GM23338 (cell line): ENCODE measurements around the gene GRIN2A. TPM values are rescaled to one million over a fixed set of nuclear protein-coding genes. Genes with fewer than 3 reads are reported as not detected.

Source experiments
- ATAC-seq: fragments of 200-7000 bp; cut with Tn5 transposase; 3 replicates; pipeline ENCODE4 v1.9.1; 2020
- DNase-seq: peaks from one replicate; pipeline ENCODE4 v3.0.0-alpha.2; 2015; ENCODE audit warnings: low spot score
- H2AFZ ChIP-seq: fragments of 200-600 bp; sonication (generic); 2 replicates; pipeline ENCODE4 v1.8.0; 2016; ENCODE audit warnings: antibody characterized with exemption, mild to moderate bottlenecking, moderate library complexity
- H3F3A ChIP-seq: fragments of 200-600 bp; sonication (generic); replicated peaks from 2 replicates; pipeline ENCODE4 v1.8.0; 2017; ENCODE audit warnings: antibody characterized with exemption, mixed run types, low read depth
- H3K27ac ChIP-seq: fragments of 200-600 bp; sonication (generic); 2 replicates; pipeline ENCODE4 v1.6.1; 2016; ENCODE audit warnings: low read depth
- H3K27me3 ChIP-seq: fragments of 200-600 bp; sonication (generic); 2 replicates; pipeline ENCODE4 v1.8.0; 2016; ENCODE audit warnings: mild to moderate bottlenecking, mixed run types, moderate library complexity; ENCODE audit not compliant: insufficient read depth
- H3K36me3 ChIP-seq: fragments of 200-600 bp; sonication (generic); 2 replicates; pipeline ENCODE4 v1.8.0; 2016; ENCODE audit warnings: mild to moderate bottlenecking; ENCODE audit not compliant: insufficient read depth
- H3K4me1 ChIP-seq: fragments of 200-600 bp; sonication (generic); 2 replicates; pipeline ENCODE4 v1.8.0; 2016; ENCODE audit warnings: mild to moderate bottlenecking, moderate library complexity; ENCODE audit not compliant: insufficient read depth
- H3K4me2 ChIP-seq: fragments of 200-600 bp; sonication (generic); 2 replicates; pipeline ENCODE4 v1.7.1; 2017; ENCODE audit warnings: mixed run types
- H3K4me3 ChIP-seq: fragments of 200-600 bp; sonication (generic); 2 replicates; pipeline ENCODE4 v1.6.1; 2016; ENCODE audit warnings: mixed run types
- H3K79me2 ChIP-seq: fragments of 200-600 bp; sonication (generic); replicated peaks from 2 replicates; pipeline ENCODE4 v1.8.0; 2017; ENCODE audit warnings: mild to moderate bottlenecking; ENCODE audit not compliant: insufficient read depth
- H3K9me2 ChIP-seq: fragments of 200-600 bp; sonication (generic); 2 replicates; pipeline ENCODE4 v1.8.0; 2017; ENCODE audit not compliant: insufficient read depth
- H4K20me1 ChIP-seq: fragments of 200-600 bp; sonication (generic); replicated peaks from 2 replicates; pipeline ENCODE4 v1.8.0; 2017; ENCODE audit warnings: mild to moderate bottlenecking; ENCODE audit not compliant: insufficient read depth
- H3K27ac Mint-ChIP-seq: 2 replicates; pipeline ENCODE4 v1.8.0; 2020; ENCODE audit warnings: inconsistent platforms, mild to moderate bottlenecking, moderate library complexity, mixed read lengths
- H3K27me3 Mint-ChIP-seq: 3 replicates; pipeline ENCODE4 v1.8.0; 2022; ENCODE audit warnings: low read depth, mild to moderate bottlenecking, moderate library complexity, mixed read lengths, inconsistent platforms; ENCODE audit not compliant: insufficient read depth, poor library complexity
- H3K36me3 Mint-ChIP-seq: 3 replicates; pipeline ENCODE4 v1.8.0; 2021; ENCODE audit warnings: low read depth, mild to moderate bottlenecking, inconsistent platforms, moderate library complexity, mixed read lengths
- H3K4me1 Mint-ChIP-seq: 3 replicates; pipeline ENCODE4 v1.8.0; 2020; ENCODE audit warnings: mild to moderate bottlenecking, inconsistent platforms, mixed read lengths
- H3K4me3 Mint-ChIP-seq: 3 replicates; pipeline ENCODE4 v1.8.0; 2021; ENCODE audit warnings: moderate library complexity, mild to moderate bottlenecking, inconsistent platforms, mixed read lengths
- H3K9me3 Mint-ChIP-seq: 3 replicates; pipeline ENCODE4 v1.8.0; 2020; ENCODE audit warnings: moderate library complexity, mild to moderate bottlenecking, inconsistent platforms, mixed read lengths
- CREB1 ChIP-seq: fragments of 250-450 bp; sonication (Bioruptor Pico); IDR thresholded peaks from 2 replicates; pipeline ENCODE4 v1.5.0; 2020; ENCODE audit warnings: low read depth, mild to moderate bottlenecking, moderate library complexity
- EZH2 ChIP-seq: fragments of 200-600 bp; sonication (generic); IDR thresholded peaks from one replicate; pipeline ENCODE4 v1.8.0; 2017; ENCODE audit warnings: antibody characterized with exemption, mild to moderate bottlenecking, low read depth; ENCODE audit not compliant: unreplicated experiment
- JUNB ChIP-seq: IDR thresholded peaks from one replicate; pipeline ENCODE4 v1.6.1; 2016; ENCODE audit warnings: antibody characterized with exemption; ENCODE audit not compliant: unreplicated experiment
- NANOG ChIP-seq: IDR thresholded peaks from 2 replicates; pipeline ENCODE4 v1.6.1; 2016; ENCODE audit warnings: antibody characterized with exemption, borderline replicate concordance
- POLR2AphosphoS5 ChIP-seq: IDR thresholded peaks from 2 replicates; pipeline ENCODE4 v1.6.1; 2016; ENCODE audit warnings: antibody characterized with exemption, low read depth
- STAT1 ChIP-seq: IDR thresholded peaks from one replicate; pipeline ENCODE4 v1.6.1; 2016; ENCODE audit warnings: antibody characterized with exemption; ENCODE audit not compliant: unreplicated experiment
- ZNF331 ChIP-seq: fragments of 250-450 bp; sonication (Bioruptor Pico); IDR thresholded peaks from 2 replicates; pipeline ENCODE4 v1.5.0; 2020; ENCODE audit warnings: low read depth, mild to moderate bottlenecking, moderate library complexity
- polyA plus RNA-seq: library from polyadenylated mRNA; unstranded; fragments of >200 nt; fragmentation: Nextera tagmentation; extraction: Ambion mirVana; gene quantifications from 2 replicates; pipeline ENCODE4 v1.2.1, GENCODE V29; 2016
- total RNA-seq: library from RNA; depleted of rRNA; stranded (reverse); fragments of >200 nt; shearing (Covaris generic); gene quantifications from 2 replicates; pipeline ENCODE4 v1.2.3, GENCODE V29; 2014
- TF ChIP-seq, protein P1 (sequence below), 2 experiments: fragments of 200-600 bp in 1 of 2; sonication (generic) in 1 of 2; conservative IDR thresholded peaks; 2 replicates each; pipeline versions ENCODE4 v1.5.1 to v1.6.1; 2016 to 2017; ENCODE audit warnings: antibody characterized with exemption in 2 of 2, low read depth in 2 of 2, mild to moderate bottlenecking in 2 of 2, moderate library complexity in 1 of 2
- TF ChIP-seq, protein P2 (sequence below): IDR thresholded peaks from one replicate; pipeline ENCODE4 v1.6.1; 2018; ENCODE audit warnings: antibody characterized with exemption; ENCODE audit not compliant: unreplicated experiment
- TF ChIP-seq, protein P3 (sequence below): IDR thresholded peaks from 2 replicates; pipeline ENCODE4 v1.6.1; 2016; ENCODE audit warnings: antibody characterized with exemption

The GRIN2A gene
- total and polyA plus RNA-seq, 2 experiments from 2014 or later, result 0.89 to 5.1 TPM

DNA sequence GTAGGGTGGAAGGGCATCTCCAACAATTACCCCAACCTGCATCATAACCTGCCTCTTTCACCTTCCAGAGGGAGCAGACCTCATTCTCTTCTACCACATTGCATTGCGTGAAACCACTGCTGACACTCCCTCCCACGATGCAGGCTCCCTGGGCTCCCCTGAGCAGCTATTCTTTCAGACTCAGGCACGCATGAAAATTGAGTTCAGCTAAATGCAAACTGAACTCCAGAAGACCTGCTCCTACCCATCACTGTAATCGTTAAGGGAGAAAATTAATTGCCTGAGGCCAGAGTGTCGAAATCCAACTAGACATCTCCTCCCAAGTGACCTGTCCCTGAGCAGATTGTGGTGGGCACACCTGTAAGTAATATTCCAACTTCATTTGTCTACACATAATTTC, 186.0 kb downstream of the GRIN2A start (continued):
- TF ChIP-seq, protein P1, sequence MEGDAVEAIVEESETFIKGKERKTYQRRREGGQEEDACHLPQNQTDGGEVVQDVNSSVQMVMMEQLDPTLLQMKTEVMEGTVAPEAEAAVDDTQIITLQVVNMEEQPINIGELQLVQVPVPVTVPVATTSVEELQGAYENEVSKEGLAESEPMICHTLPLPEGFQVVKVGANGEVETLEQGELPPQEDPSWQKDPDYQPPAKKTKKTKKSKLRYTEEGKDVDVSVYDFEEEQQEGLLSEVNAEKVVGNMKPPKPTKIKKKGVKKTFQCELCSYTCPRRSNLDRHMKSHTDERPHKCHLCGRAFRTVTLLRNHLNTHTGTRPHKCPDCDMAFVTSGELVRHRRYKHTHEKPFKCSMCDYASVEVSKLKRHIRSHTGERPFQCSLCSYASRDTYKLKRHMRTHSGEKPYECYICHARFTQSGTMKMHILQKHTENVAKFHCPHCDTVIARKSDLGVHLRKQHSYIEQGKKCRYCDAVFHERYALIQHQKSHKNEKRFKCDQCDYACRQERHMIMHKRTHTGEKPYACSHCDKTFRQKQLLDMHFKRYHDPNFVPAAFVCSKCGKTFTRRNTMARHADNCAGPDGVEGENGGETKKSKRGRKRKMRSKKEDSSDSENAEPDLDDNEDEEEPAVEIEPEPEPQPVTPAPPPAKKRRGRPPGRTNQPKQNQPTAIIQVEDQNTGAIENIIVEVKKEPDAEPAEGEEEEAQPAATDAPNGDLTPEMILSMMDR (conservative IDR thresholded peaks at IDR 0.05; ENCODE audit: low read depth in 2 of 2), result no peak
- TF ChIP-seq ZNF331 (CRISPR knock-in tag), result no peak
- TF ChIP-seq STAT1, result no peak
- TF ChIP-seq, protein P2, sequence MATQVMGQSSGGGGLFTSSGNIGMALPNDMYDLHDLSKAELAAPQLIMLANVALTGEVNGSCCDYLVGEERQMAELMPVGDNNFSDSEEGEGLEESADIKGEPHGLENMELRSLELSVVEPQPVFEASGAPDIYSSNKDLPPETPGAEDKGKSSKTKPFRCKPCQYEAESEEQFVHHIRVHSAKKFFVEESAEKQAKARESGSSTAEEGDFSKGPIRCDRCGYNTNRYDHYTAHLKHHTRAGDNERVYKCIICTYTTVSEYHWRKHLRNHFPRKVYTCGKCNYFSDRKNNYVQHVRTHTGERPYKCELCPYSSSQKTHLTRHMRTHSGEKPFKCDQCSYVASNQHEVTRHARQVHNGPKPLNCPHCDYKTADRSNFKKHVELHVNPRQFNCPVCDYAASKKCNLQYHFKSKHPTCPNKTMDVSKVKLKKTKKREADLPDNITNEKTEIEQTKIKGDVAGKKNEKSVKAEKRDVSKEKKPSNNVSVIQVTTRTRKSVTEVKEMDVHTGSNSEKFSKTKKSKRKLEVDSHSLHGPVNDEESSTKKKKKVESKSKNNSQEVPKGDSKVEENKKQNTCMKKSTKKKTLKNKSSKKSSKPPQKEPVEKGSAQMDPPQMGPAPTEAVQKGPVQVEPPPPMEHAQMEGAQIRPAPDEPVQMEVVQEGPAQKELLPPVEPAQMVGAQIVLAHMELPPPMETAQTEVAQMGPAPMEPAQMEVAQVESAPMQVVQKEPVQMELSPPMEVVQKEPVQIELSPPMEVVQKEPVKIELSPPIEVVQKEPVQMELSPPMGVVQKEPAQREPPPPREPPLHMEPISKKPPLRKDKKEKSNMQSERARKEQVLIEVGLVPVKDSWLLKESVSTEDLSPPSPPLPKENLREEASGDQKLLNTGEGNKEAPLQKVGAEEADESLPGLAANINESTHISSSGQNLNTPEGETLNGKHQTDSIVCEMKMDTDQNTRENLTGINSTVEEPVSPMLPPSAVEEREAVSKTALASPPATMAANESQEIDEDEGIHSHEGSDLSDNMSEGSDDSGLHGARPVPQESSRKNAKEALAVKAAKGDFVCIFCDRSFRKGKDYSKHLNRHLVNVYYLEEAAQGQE, result no peak
- TF ChIP-seq JUNB, result no peak
- TF ChIP-seq NANOG, result no peak
- TF ChIP-seq CREB1, result no peak
- TF ChIP-seq, protein P3, sequence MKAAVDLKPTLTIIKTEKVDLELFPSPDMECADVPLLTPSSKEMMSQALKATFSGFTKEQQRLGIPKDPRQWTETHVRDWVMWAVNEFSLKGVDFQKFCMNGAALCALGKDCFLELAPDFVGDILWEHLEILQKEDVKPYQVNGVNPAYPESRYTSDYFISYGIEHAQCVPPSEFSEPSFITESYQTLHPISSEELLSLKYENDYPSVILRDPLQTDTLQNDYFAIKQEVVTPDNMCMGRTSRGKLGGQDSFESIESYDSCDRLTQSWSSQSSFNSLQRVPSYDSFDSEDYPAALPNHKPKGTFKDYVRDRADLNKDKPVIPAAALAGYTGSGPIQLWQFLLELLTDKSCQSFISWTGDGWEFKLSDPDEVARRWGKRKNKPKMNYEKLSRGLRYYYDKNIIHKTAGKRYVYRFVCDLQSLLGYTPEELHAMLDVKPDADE, result no peak

DNA sequence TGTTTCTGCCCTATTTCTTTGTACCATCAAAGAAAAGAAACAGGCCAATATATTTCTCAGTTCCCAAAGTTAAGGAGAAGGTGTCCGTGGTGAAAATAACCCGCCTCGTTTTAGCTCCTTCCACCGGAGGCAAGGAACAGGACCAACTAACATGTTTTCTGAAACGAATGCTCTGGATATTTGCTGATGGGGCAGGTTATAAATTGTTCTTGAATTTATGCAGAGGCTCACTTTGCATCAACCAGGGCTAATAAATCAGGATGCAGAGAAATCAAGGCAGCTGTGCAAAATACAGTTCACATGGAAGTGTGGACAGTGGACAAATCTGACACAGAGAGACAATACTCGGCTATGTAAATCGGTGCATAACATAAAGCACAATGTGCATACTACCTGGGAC, 189.8 kb downstream of the GRIN2A start:
- ATAC-seq (no peak), DNase-seq (no peak)
- H3K9me2 ChIP-seq, result peaks cover 3% of the 10 kb centered on the region
- no peak overlapping the region for H3K4me2 ChIP-seq
- no peak overlapping the region for H2AFZ ChIP-seq
- H3K27ac ChIP-seq, result no peak overlapping the region
- H3K36me3 Mint-ChIP-seq, result no peaks in the 10 kb centered on the region
- TF ChIP-seq EZH2, result no peak
- TF ChIP-seq POLR2AphosphoS5, result no peak
- TF ChIP-seq CREB1, result no peak
- H3K4me1 Mint-ChIP-seq, result peaks cover 18% of the 10 kb centered on the region
- H3F3A ChIP-seq, result no peaks in the 10 kb centered on the region
- no peak overlapping the region for H3K27ac Mint-ChIP-seq
- peaks cover 10% of the 10 kb centered on the region for H3K4me1 ChIP-seq
- H3K79me2 ChIP-seq, result no peaks in the 10 kb centered on the region
- no peak overlapping the region for H3K4me3 Mint-ChIP-seq
- H3K4me3 ChIP-seq, result no peak overlapping the region
- H3K27me3 Mint-ChIP-seq, result no peaks in the 10 kb centered on the region
- H4K20me1 ChIP-seq, result no peaks in the 10 kb centered on the region
- H3K36me3 ChIP-seq, result no peaks in the 10 kb centered on the region
- H3K27me3 ChIP-seq, result no peaks in the 10 kb centered on the region
- no peaks in the 10 kb centered on the region; the same call in 1 of the 3 replicates for H3K9me3 Mint-ChIP-seq
